HCT116 (cell line): ENCODE measurements around the gene PML. TPM values are rescaled to one million over a fixed set of nuclear protein-coding genes. Genes with fewer than 3 reads are reported as not detected.

Source experiments
- ATAC-seq: fragments of 200-7000 bp; cut with Tn5 transposase; 2 replicates; pipeline ENCODE4 v1.9.1; 2020; ENCODE audit warnings: mild to moderate bottlenecking, moderate library complexity
- BruUV-seq: library from RNA; stranded (reverse); fragments of 400-500 nt; replicated peaks from 2 replicates; lab custom pipeline; 2021; lab: Mats Ljungman, UMichigan
- CTCF ChIA-PET: fragments of 300-600 bp; sonication (Branson Sonifier 250); formaldehyde crosslinking; loops from one replicate; lab custom pipeline; 2021; ENCODE audit warnings: antibody characterized with exemption; lab: Charles Lee
- POLR2A ChIA-PET: fragments of 300-600, 350-600 bp; sonication (Branson Sonifier 250); formaldehyde crosslinking; loops from one replicate; lab custom pipeline; 2021; ENCODE audit warnings: antibody characterized with exemption; lab: Charles Lee
- RAD21 ChIA-PET, 2 experiments: fragments of 300-600 bp; sonication (Branson Sonifier 250); formaldehyde crosslinking; loops; one replicate each; lab custom pipeline; 2023; ENCODE audit warnings: low total read pairs in 2 of 2; ENCODE audit not compliant: uncharacterized antibody in 2 of 2, unreplicated experiment in 2 of 2, low non-redundant PET in 1 of 2; lab: Charles Lee
- DNase-seq: peaks from one replicate; pipeline ENCODE4 v3.0.0-alpha.2; 2010; ENCODE audit warnings: low read depth, low spot score
- H2AFZ ChIP-seq: fragments of 200-600 bp; shearing (Covaris generic), sonication (generic); 2 replicates; pipeline ENCODE4 v1.6.1; 2017; ENCODE audit warnings: low read depth, mixed run types, mixed read lengths, antibody characterized with exemption, low read length; ENCODE audit not compliant: poor library complexity, severe bottlenecking
- H3K27ac ChIP-seq: 2 replicates; pipeline ENCODE4 v1.5.1; 2012; ENCODE audit warnings: low read depth, low read length
- H3K27me3 ChIP-seq: fragments of 200-600 bp; sonication (generic); 2 replicates; pipeline ENCODE4 v1.6.1; 2016; ENCODE audit warnings: mixed run types, low read length, mixed read lengths; ENCODE audit not compliant: insufficient read depth
- H3K36me3 ChIP-seq, 2 experiments: fragments of 200-500 bp in 1 of 2; fragments of 200-600 bp in 1 of 2; sonication (Bioruptor generic) in 1 of 2; sonication (generic) in 1 of 2; 2 replicates each; pipeline versions ENCODE4 v1.5.1 to v1.6.1; 2014 to 2016; ENCODE audit warnings: low read length in 2 of 2, inconsistent platforms in 1 of 2, mixed read lengths in 1 of 2, mixed run types in 1 of 2; ENCODE audit not compliant: insufficient read depth in 2 of 2, control insufficient read depth in 1 of 2
- H3K4me1 ChIP-seq, 2 experiments: fragments of 200-600 bp in 1 of 2; sonication (generic) in 1 of 2; 2 replicates each; pipeline versions ENCODE4 v1.5.1 to v1.6.1; 2012 to 2017; ENCODE audit warnings: low read length in 2 of 2, inconsistent platforms in 1 of 2, mild to moderate bottlenecking in 1 of 2, mixed read lengths in 1 of 2, mixed run types in 1 of 2, moderate library complexity in 1 of 2; ENCODE audit not compliant: insufficient read depth in 2 of 2, control insufficient read depth in 1 of 2
- H3K4me2 ChIP-seq: fragments of 200-600 bp; sonication (generic); 2 replicates; pipeline ENCODE4 v1.6.1; 2017; ENCODE audit warnings: mixed run types, low read length, mixed read lengths
- H3K4me3 ChIP-seq, 2 experiments: fragments of 200-600 bp in 1 of 2; sonication (generic) in 1 of 2; replicated peaks in 1 of 2; 2 replicates each; pipeline ENCODE4 v1.5.1; 2011 to 2016; ENCODE audit warnings: low read length in 2 of 2, control low read depth in 1 of 2, low read depth in 1 of 2, mild to moderate bottlenecking in 1 of 2, mixed read lengths in 1 of 2, mixed run types in 1 of 2
- H3K79me2 ChIP-seq: fragments of 200-600 bp; sonication (generic); 2 replicates; pipeline ENCODE4 v1.6.1; 2017; ENCODE audit warnings: mild to moderate bottlenecking, mixed run types, low read length, moderate library complexity, mixed read lengths; ENCODE audit not compliant: insufficient read depth
- H3K9ac ChIP-seq: fragments of 200-600 bp; sonication (generic); 2 replicates; pipeline ENCODE4 v1.6.1; 2016; ENCODE audit warnings: low read length, mixed read lengths
- H3K9me2 ChIP-seq: fragments of 200-600 bp; sonication (generic), shearing (Covaris generic); 2 replicates; pipeline ENCODE4 v1.6.1; 2017; ENCODE audit warnings: mixed run types, mild to moderate bottlenecking, moderate library complexity; ENCODE audit not compliant: insufficient read depth
- H3K9me3 ChIP-seq, 2 experiments: fragments of 200-500 bp in 1 of 2; fragments of 200-600 bp in 1 of 2; sonication (Bioruptor generic) in 1 of 2; sonication (generic) in 1 of 2; 2 replicates each; pipeline ENCODE4 v1.6.1; 2014 to 2017; ENCODE audit warnings: low read length in 2 of 2, mixed read lengths in 2 of 2, inconsistent platforms in 1 of 2, low read depth in 1 of 2, mild to moderate bottlenecking in 1 of 2, mixed run types in 1 of 2, moderate library complexity in 1 of 2; ENCODE audit not compliant: control insufficient read depth in 1 of 2, insufficient read depth in 1 of 2
- H4K20me1 ChIP-seq: fragments of 200-600 bp; sonication (generic), shearing (Covaris generic); 2 replicates; pipeline ENCODE4 v1.6.1; 2017; ENCODE audit warnings: mixed run types, mild to moderate bottlenecking, moderate library complexity; ENCODE audit not compliant: insufficient read depth
- ATF3 ChIP-seq: IDR thresholded peaks from 2 replicates; pipeline ENCODE4 v1.6.1; 2012
- CTCF ChIP-seq, 3 experiments: fragments of 200-600 bp in 1 of 3; sonication (generic) in 1 of 3; IDR thresholded peaks in 2 of 3; conservative IDR thresholded peaks in 1 of 3; 2 replicates each; pipeline ENCODE4 v1.5.1; 2012 to 2017; ENCODE audit warnings: low read depth in 2 of 3, low read length in 2 of 3, antibody characterized with exemption in 1 of 3, borderline replicate concordance in 1 of 3, control low read depth in 1 of 3, mild to moderate bottlenecking in 1 of 3, mixed read lengths in 1 of 3, mixed run types in 1 of 3, moderate library complexity in 1 of 3; ENCODE audit not compliant: insufficient read depth in 1 of 3
- EGR1 ChIP-seq: IDR thresholded peaks from 2 replicates; pipeline ENCODE4 v1.6.1; 2012; ENCODE audit warnings: low read depth
- ELF1 ChIP-seq: IDR thresholded peaks from 2 replicates; pipeline ENCODE4 v1.6.1; 2012; ENCODE audit warnings: low read depth, borderline replicate concordance
- EZH2 ChIP-seq: fragments of 200-600 bp; sonication (generic); IDR thresholded peaks from 2 replicates; pipeline ENCODE4 v1.6.1; 2017; ENCODE audit warnings: antibody characterized with exemption, mixed run types
- MAX ChIP-seq: IDR thresholded peaks from 2 replicates; pipeline ENCODE4 v1.6.1; 2012
- RAD21 ChIP-seq: IDR thresholded peaks from 2 replicates; pipeline ENCODE4 v1.6.1; 2012; ENCODE audit warnings: low read depth, mild to moderate bottlenecking
- REST ChIP-seq: IDR thresholded peaks from 2 replicates; pipeline ENCODE4 v1.6.1; 2012; ENCODE audit warnings: low read depth
- SIN3A ChIP-seq: IDR thresholded peaks from 2 replicates; pipeline ENCODE4 v1.6.1; 2012; ENCODE audit warnings: low read depth
- SP1 ChIP-seq: IDR thresholded peaks from 2 replicates; pipeline ENCODE4 v1.6.1; 2012; ENCODE audit warnings: low read depth
- TCF7L2 ChIP-seq: IDR thresholded peaks from 2 replicates; pipeline ENCODE4 v1.7.0; 2011; ENCODE audit warnings: borderline replicate concordance, inconsistent platforms; ENCODE audit not compliant: insufficient read depth, insufficient read length; ENCODE audit errors: extremely low read depth
- intact Hi-C: fragments of 100-400 bp; cut with micrococcal nuclease; formaldehyde crosslinking; loops from 2 replicates; pipeline ENCODE4 v1.10.0; 2022
- total RNA-seq: library from RNA; stranded (reverse); gene quantifications from one replicate; pipeline ENCODE4 v1.2.1, GENCODE V29; 2021; ENCODE audit not compliant: unreplicated experiment

PML gene
- total RNA-seq, 1 experiment from 2014 or later: 28.1 TPM

GRCh38 chr15:74028646-74029045, 34.1 kb downstream of the PML start:
- BruUV-seq: no TSS peak
- TF ChIP-seq REST (no peak), SIN3A (no peak), MAX (no peak), EGR1 (no peak), TCF7L2 (no peak), ELF1 (no peak), ATF3 (no peak), EZH2 (no peak), CTCF (IDR thresholded peaks at IDR 0.05 in 2 of 3, conservative IDR thresholded peaks at IDR 0.05 in 1 of 3; ENCODE audit: borderline replicate concordance in 1 of 3, insufficient read depth in 1 of 3, low read depth in 2 of 3, low read length in 2 of 3) (no peak), SP1 (no peak), RAD21 (no peak)
- DNase-seq: no peak
- H3K79me2 ChIP-seq: no peaks in the 10 kb centered on the region
- H3K9me3 ChIP-seq: no peaks in the 10 kb centered on the region
- ChIA-PET CTCF (interaction anchor here (1.6 kb wide), 1 partner anchor 8 kb away, joined by 8 read pairs; no protein-coding TSS in a partner anchor), POLR2A (no interaction called here), RAD21 (no interaction called here)
- H3K4me2 ChIP-seq: no peak overlapping the region
- no peak overlapping the region for H3K9ac ChIP-seq
- H3K4me1 ChIP-seq: no peaks in the 10 kb centered on the region
- intact Hi-C loops: no loop called here
- no peaks in the 10 kb centered on the region for H4K20me1 ChIP-seq
- H2AFZ ChIP-seq: no peak overlapping the region
- H3K9me2 ChIP-seq: no peaks in the 10 kb centered on the region
- ATAC-seq: no peak
- no peaks in the 10 kb centered on the region; a peak in 1 of 4 replicates for H3K36me3 ChIP-seq
- no peaks in the 10 kb centered on the region for H3K27me3 ChIP-seq
- no peak overlapping the region for H3K27ac ChIP-seq
- H3K4me3 ChIP-seq: no peak overlapping the region
